SK-N-SH treated with all-trans-retinoic acid at 6 μM for 48 hours (cell line): ENCODE data around the gene SPECC1L.

ENCODE experiments used
- CREB5 ChIP-seq: fragments of 250-450 bp; sonication (Bioruptor Pico); IDR thresholded peaks from 2 replicates; pipeline ENCODE4 v1.5.1; 2020; ENCODE audit warnings: low read depth, mild to moderate bottlenecking, moderate library complexity
- ISL1 ChIP-seq: fragments of 250-450 bp; sonication (Bioruptor Pico); IDR thresholded peaks from 2 replicates; pipeline ENCODE4 v2.1.2; 2022; ENCODE audit warnings: mild to moderate bottlenecking, moderate library complexity
- OSR1 ChIP-seq: fragments of 250-450 bp; sonication (Bioruptor Pico); IDR thresholded peaks from 2 replicates; pipeline ENCODE4 v1.8.0; 2022; ENCODE audit warnings: moderate library complexity, mild to moderate bottlenecking, inconsistent platforms
- PATZ1 ChIP-seq: fragments of 250-450 bp; sonication (Bioruptor Pico); IDR thresholded peaks from 2 replicates; pipeline ENCODE4 v1.8.0; 2020; ENCODE audit warnings: mild to moderate bottlenecking, moderate library complexity, borderline replicate concordance
- PPARA ChIP-seq: fragments of 250-450 bp; sonication (Bioruptor Pico); IDR thresholded peaks from 2 replicates; pipeline ENCODE4 v1.5.0; 2020; ENCODE audit warnings: mild to moderate bottlenecking, borderline replicate concordance

GRCh38 chr22:24434471-24435322 lies 164.1 kb downstream of the SPECC1L start:
- TF ChIP-seq PPARA (CRISPR knock-in tag) (no peak), ISL1 (CRISPR knock-in tag) (no peak), CREB5 (CRISPR knock-in tag) (no peak), OSR1 (CRISPR knock-in tag) (no peak), PATZ1 (CRISPR knock-in tag) (no peak)
